Left colon (tissue), 2 donors: Measurements from ENCODE around the gene RPS19BP1. TPM values are rescaled to one million over a fixed set of nuclear protein-coding genes. Genes with fewer than 3 reads are reported as not detected.

Experiments used
- ATAC-seq: fragments of 200-7000 bp; cut with Tn5 transposase; one replicate; pipeline ENCODE4 v1.9.1; 2020; ENCODE audit warnings: mild to moderate bottlenecking, moderate library complexity
- DNase-seq, 2 donors: peaks; one replicate each; pipeline ENCODE4 v3.0.0-alpha.2; 2020
- intact Hi-C, 2 donors: fragments of 100-400 bp; cut with DNase I in 1 of 2; cut with micrococcal nuclease in 1 of 2; formaldehyde crosslinking; loops; one replicate each; pipeline versions ENCODE4 v1.11.2 to v1.14.0; 2022; cut with DNase I, micrococcal nuclease
- long read RNA-seq: library from polyadenylated mRNA; unstranded; transcript quantifications from one replicate; pipeline ENCODE4 v2.0.0, GENCODE V29; 2021
- total RNA-seq, 2 donors: library from RNA; stranded (reverse); fragmentation: NEBNext Ultra II Directional; extraction: Animal tissue kit (Norgen Biotek cat#: 25700); gene quantifications; one replicate each; pipeline ENCODE4 v1.2.1, GENCODE V29; 2021
- donor health status: DM: no; HTN: no; CAD: no.
- donor health status: DM: yes; HTN: yes; CAD: no.

RPS19BP1 gene
- total RNA-seq = 10 to 100 TPM; 57.6 to 60.7 TPM
- long read RNA-seq, transcript RPS19BP1-201 (4 exons, 927 nt) = major isoform, 37 of 39 reads
- long read RNA-seq, partial matches to known transcripts = 1 of 39 reads
- long read RNA-seq, other reads (novel, unspliced or antisense) = 0 of 39 reads

DNA sequence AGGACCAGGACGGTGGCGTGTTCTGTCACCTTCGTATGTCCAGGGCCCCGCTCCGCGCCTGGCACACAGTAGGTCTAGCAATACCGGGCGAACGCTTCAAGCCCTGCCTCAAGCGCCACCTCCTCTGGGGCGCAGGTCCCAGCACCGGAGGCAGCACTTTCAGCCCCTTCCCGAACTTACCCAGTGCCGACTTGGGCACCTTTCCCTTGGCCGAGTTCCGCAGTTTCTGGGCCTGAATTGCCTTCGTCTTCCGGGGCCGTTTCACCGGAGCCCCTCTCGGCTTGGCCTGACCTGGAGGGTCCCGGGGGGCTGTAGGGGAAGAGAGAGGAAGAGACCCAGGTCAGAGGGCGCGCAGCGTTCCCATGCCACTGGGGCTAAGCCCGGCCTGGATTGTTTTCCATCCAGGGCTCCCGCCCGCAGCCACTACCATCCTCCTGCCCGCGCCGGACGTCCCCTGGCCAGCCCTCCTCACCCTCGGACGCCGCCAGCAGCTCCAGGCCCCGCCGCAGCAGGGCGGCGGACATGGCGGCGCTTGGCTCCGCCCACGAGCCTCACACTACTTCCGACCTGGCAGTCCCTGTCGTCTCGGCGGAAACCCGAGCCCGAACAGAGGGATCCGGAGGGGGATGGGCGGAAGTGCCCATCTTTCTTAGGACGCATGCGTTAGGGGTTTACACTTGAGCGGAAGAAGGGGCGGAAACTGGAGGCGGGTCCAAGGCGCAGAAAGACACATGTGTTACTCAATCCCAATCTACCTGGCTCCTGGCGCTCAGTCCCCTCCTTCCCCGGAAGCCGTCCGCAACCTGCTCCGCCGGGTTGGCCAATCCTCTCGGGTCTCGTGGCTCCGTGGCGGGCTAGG is at the start of gene RPS19BP1:
RPS19BP1 (minus strand) TSS at position 534 of the 859 bp plus-strand sequence; CDS start at position 524, 10 bp downstream.
- ATAC-seq (peak; percentile 77), DNase-seq (peak; percentile 100)
- intact Hi-C loops = loop anchor here in 1 of 2 donors (10.0 kb wide), 1 partner anchor 492 kb away; no protein-coding TSS in a partner anchor

GRCh38 chr22:39581303-39581702 is 48.8 kb upstream of the RPS19BP1 start:
- ATAC-seq (no peak), DNase-seq (no peak)
- intact Hi-C loops = no loop called here

DNA sequence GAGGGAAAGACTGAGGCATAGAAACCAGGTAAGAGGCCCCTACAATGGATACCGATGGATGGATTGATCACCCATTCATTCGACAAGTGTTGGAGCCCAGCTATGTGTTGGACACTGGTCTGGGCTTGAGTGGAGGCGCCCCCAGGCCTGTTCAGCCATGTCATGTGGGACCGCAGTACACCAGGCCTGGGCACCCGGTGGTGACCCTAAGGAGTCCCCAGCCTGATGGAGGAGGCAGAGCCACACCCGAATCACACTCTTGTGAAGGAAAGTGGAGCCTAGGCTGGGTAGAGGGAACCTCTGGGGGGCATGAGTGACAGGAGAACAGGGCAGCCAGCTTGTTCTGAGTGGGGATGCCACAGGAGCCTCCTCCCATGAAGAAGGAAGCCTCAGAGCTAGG is 48.2 kb upstream of the RPS19BP1 start:
- intact Hi-C loops = no loop called here
- DNase-seq (no peak), ATAC-seq (no peak)

GRCh38 chr22:39580006-39580441 is 47.5 kb upstream of the RPS19BP1 start:
- no peak for ATAC-seq
- intact Hi-C loops = no loop called here
- DNase-seq = no peak

DNA sequence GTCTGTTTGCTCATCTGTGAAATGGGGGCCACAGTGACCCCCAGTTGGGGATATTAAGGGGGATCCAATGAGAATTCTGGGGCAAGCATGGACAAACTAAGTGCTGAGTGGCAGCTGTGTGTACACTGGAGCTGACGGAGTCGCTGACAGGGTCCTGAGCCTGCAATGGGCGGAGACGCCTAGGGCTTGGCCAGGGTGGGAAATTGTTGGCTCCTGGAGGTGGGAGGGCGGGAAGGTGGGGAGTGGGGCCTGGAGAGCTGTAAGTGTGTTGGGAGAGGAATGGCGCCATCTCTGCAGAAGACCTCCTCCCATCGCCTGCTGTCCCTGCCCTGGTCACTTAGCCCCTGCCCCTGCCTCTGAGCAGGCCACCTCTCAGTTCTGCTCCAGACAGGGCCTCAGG is 45.4 kb upstream of the RPS19BP1 start:
- ATAC-seq = no peak
- intact Hi-C loops = no loop called here

GRCh38 chr22:39577366-39577765 is 44.8 kb upstream of the RPS19BP1 start:
- intact Hi-C loops = no loop called here
- DNase-seq (no peak), ATAC-seq (no peak)

More for the DNA sequence above, 45.4 kb upstream of the RPS19BP1 start:
- no peak for DNase-seq

DNA sequence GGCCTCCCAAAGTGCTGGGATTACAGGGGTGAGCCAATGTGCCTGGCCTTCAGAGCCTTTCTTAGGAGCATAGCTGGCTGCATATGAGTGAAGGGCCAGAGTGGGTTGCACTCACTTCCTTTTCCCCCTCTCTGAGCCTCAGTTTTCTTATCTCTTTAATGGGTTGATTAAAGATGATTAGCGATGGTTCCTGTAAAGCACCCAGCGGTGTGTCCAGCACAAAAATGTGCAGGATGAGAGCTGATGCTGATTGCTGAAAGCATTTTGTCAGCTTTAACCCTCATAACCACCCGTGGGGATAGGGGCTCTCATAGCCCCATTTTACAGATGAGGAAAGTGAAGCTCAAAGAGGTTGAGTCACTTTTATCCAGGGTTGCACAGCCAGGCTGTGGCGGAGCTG is 43.5 kb upstream of the RPS19BP1 start:
- ATAC-seq = no peak
- intact Hi-C loops = no loop called here
- DNase-seq = no peak

DNA sequence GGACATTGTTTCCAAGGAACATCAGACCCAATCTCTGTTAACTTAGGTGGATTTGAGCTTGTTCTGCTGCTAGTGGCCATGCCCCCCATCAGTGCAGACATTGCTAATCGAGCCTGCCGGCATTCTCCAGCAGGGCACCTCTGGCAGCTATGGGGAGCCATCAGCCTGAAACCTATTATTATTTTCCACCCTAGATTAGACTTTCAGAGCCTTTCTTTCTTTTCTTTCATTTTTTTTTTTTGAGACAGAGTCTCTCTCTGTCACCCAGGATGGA is 42.9 kb upstream of the RPS19BP1 start:
- intact Hi-C loops = no loop called here
- ATAC-seq = no peak
- DNase-seq = no peak

DNA sequence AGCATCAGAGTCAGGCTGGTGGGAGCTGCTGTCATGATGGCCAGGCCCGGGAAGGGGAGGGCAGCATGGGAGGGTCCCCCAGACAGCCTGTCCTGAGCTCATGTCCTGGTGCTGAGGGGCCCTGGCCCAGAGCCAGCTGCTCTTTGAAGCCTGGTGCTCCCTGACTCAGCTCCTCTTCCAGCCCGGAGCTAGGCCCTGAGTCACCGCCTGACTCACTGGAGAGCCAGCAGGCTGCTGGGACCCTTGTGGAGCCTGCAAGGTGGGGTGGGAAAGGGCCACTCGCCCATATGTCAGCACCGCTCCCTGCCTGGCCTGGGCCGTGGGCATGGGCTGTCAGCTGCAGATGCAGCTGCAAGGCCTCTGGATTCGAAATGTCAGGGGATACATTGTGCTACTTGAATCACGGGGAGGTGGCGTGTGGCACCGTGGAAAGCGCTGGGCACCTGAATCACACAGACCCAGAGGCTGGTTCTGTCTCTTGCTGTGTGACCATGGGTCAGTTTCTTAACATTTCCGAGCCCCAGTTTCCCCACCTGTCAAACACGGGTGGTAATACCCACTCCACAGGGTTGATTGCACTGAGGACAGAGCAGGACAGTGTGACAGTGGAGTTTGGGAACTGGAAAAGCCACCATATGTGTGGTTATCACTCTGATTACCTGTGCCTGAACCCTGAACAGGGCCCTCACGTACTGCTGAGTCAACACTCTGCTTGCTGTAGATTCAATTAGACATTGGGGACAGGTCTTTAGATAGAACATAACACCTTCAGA is 42.4 kb upstream of the RPS19BP1 start:
- ATAC-seq (no peak), DNase-seq (no peak)
- intact Hi-C loops = no loop called here

- DNase-seq (no peak), ATAC-seq (no peak)
- intact Hi-C loops = no loop called here
Measured at GRCh38 chr22:39571538-39571937, 39.0 kb upstream of the RPS19BP1 start.

DNA sequence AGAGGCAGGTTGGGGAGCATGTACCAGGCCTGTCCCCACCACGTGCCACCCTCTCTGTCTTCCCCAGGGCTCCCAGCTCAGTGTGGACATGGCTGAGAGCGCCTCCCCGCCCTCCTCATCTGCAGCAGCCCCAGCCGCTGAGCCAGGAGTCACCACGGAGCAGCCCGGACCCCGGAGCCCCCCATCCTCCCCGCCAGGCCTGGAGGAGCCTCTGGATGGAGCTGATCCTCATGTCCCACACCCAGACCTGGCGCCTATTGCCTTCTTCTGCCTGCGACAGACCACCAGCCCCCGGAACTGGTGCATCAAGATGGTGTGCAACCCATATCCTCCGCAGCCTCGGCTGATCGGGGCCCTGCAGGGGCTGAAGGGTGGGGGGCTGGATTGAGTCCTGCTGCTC is 38.1 kb upstream of the RPS19BP1 start, which contains the start of gene CACNA1I:
CACNA1I (plus strand) TSS at position 89 of the 400 bp plus-strand sequence; CDS start at position 89, 0 bp downstream.
- intact Hi-C loops = no loop called here
- ATAC-seq = no peak
- DNase-seq = no peak

- ATAC-seq = no peak
- intact Hi-C loops = no loop called here
- DNase-seq = no peak
Measured at GRCh38 chr22:39570226-39570625, 37.7 kb upstream of the RPS19BP1 start.

DNA sequence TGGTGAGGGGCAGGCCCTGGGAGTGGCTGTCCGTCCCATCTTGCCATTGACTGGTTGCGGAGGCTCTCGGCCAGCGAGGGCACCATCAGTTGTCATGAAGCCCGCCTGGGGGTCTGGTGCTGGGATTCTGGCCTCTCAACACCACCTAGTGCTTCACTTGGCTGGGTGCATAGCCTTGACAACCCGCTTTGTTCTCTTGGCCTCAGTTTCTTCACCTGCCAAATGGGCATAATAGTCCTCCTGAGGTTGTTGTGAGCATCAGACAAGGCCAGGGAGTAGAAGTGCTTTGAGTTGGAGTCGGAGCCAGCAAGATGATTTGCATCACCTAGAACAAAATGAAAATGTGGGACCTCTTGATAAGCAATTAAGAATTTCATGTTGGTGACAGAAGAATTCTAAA is 36.5 kb upstream of the RPS19BP1 start:
- ATAC-seq = no peak
- intact Hi-C loops = no loop called here
- no peak for DNase-seq

GRCh38 chr22:39568278-39568981 is 35.9 kb upstream of the RPS19BP1 start:
- DNase-seq (no peak), ATAC-seq (no peak)
- intact Hi-C loops = no loop called here

GRCh38 chr22:39567135-39567946 is 34.8 kb upstream of the RPS19BP1 start:
- intact Hi-C loops = no loop called here
- DNase-seq (peak in 1 of 2 donors; percentile 14), ATAC-seq (no peak)

DNA sequence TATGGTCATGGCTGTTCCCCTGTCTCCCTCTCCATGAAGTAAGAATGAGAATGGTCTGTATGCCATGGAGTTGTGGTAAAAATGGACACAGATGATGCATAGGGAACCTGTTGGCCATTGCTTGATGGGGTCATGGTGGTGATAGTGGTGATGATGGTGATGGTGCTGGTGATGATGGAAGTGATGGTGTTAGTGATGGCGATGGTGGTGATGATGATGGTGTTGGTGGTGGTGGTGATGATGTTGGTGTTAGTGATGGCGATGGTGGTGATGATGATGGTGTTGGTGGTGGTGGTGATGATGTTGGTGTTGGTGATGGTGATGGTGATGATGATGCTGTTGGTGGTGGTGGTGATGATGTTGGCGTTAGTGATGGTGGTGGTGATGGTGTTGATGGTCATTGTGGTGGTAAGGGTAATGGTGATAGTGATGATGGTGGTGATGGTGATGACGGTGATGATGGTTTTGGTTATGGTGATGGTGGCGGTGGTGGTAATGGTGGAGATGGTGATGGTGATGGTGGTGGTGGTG is 32.9 kb upstream of the RPS19BP1 start:
- intact Hi-C loops = no loop called here
- DNase-seq (no peak), ATAC-seq (no peak)

DNA sequence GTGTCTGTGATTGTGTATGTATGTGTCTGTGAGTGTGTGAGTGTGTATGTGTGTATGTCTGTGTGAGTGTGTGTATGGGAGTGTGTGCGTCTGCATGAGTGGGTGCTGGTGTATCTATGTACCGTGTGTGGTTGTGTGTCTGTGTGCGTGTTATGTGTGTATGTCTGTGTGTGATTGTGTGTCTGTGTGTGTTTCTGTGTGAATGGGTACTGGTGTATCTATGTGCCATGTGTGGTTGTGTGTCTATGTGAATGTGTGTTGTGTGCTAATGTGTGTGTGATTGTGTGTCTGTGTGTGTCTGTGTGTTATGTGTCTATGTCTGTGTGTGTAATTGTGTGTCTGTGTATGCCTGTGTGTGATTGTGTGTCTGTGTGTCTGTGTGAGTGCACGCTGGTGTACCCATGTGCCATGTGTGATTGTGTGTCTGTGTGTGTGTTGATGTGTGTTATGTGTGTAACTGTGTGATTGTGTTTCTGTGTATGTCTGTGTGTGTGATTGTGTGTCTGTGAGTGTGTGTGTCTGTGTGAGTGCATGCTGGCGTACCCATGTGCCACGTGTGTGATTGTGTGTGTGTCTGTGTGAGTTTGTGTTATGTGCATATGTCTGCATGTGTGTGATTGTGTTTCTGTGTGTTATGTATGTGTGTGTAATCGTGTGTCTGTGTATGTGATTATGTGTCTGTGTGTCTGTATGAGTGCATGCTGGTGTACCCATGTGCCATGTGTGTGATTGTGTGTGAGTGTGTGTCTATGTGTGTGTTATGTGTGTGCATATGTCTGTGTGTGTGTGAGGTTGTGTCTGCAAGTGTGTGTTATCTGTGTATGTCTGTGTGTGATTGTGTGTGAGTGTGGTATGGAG is 31.3 kb upstream of the RPS19BP1 start:
- ATAC-seq = no peak
- no peak for DNase-seq
- intact Hi-C loops = no loop called here
